Retina (tissue), 1 donor: ENCODE data around the gene XBP1.
"Not testable (repeated sequence)": the region's sequence is repeated elsewhere in the genome, so short reads cannot be mapped to it uniquely, and the experiment has no call there.

Source experiments
- DNase-seq: peaks from one replicate; pipeline ENCODE4 v3.0.0-alpha.2; 2016

The XBP1 gene

DNA sequence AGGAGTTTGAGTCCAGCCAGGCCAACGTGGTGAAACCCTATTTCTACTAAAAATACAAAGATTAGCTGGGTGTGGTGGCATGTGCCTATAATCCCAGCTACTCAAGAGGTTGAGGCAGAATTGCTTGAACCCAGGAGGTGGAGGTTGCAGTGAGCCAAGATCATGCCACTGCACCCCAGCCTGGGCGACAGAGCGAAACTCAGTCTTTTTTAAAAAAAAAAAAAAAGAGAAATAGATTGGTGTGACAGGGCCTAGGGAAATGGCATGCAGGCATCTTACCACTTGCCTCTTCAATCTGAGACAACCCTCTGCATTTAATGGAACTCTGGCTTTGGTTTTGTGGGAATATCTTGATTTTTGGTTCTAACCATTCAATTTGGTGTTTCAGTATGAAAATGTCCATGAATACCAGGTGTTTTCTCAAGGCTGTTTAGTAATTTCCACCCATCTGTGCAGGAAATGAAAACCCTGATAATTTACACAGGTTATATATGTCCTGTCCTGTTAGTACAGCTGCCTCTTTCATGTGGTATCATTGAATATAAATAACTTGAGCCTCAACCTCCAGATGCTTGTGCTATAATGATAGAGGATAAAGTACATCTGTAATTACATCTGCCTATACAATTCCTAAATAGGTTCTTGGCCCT, 8.4 kb downstream of the XBP1 start:
- DNase-seq: no peak

DNA sequence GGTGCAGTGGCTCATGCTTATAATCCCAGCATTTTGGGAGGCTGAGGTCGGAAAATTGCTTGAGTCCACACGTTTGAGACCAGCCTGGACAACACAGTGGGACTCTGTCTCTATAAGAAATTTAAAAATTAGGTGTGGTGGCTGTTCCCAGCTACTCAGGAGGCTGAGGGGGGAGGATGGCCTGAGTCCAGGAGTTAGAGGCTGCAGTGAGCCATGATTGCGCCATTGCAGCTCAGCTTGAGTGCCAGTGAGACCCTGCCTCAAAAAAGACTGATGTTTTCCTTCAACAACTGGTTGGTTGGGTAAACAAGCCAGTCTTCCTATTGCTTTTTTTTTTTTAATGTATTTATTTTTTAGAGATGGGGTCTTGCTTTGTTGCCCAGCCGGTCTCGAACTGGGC, 9.2 kb downstream of the XBP1 start:
- no peak for DNase-seq

DNA sequence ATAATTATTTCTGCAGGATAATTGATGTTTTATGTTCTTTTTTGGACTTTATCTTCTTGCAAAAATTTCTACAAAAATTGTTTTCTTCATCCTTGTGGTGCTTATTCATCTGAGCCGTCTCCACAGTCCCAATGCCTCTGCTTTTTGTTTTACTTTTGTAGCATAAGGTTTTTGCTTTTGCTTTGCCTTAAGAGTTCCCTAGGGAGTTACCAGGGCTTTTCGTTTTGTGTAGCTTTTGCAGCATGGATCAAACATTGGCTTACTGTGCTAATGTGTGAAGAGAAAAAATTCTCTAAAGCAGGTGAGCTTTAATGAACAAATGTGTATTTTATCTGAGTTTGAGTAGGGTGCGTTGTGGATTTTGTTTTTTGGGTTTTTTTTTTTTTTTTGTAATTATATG, 11.8 kb downstream of the XBP1 start:
- DNase-seq: no peak

DNA sequence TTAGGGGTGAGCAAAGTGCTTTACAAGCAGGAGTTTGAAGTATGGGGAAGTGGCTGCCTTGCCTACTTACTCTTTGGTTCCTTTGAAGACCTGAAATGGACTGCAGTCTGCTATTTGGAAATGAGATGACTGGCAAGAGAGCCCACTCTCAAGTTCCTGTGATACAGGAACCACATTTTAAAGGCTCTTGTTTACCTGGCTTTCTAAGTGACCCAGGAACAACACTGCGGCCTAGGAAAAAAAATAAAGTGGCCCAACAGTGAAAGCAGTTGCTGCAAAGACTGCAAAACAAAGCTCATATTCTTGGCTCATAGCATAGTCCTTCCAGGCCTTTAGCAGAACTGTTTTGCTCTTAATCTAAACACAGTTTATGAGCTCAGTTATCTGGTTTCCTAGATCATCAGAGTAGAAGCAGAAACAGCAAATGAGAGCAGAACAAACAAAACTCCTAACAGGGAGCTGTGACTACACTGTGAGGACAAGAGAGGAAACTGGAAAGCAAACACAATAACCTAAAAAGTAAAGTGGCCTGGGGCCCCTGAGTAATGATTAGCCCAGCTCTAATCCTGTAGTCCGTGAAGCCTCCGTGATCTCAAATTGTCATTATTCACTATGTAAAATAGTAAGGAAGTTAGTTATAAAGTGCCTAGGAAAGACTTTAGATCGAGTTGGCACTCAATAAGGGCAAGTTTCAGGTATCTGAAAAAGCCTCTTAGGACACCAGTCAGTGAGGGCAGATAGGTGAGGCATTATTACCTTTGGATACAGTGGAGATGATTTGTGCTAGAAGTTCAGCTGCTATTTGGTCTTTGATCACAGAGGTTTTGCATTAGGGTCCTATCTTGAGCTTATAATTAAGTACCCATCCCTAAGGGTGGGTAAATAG, 16.3 kb downstream of the XBP1 start:
- DNase-seq: no peak

DNA sequence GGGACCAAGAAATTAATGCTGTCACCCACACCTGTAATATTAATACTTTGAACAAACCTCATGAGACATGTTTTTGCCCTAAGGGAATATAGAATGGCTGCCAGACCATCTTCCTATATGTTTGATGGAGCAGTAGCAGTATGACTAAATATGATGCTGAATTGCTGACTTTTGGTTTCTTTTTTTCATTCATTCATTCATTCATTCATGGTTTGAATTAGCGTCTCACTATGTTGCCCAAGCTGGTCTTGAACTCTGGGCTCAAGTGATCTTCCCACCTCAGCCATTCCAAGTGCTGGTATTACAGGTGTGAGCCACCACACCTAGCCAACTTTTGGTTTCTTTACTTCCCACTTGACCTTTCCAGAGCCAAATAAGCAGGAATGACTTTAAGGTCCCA, 20.1 kb downstream of the XBP1 start:
- no peak for DNase-seq

- no peak for DNase-seq
Measured at GRCh38 chr22:28779833-28780232, 20.5 kb downstream of the XBP1 start.

DNA sequence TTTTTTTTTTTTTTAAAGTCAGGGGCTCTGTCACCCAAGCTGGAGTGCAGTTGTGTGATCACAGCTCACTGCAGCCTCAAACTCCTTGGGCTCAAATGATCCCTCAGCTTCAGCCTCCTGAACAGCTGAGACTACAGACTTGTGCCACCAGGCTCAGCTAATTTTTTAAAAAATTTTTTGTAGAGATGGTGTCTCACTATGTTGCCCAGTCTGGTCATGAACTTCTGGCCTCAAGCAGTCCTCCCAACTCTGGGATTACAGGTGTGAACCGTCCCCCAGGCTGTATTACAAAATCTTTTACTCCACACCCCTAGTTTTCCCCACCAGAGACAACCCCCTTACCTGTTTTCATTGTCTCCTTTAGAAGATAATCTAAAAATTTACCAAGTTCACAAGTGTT, 26.0 kb downstream of the XBP1 start:
- DNase-seq: no peak

DNA sequence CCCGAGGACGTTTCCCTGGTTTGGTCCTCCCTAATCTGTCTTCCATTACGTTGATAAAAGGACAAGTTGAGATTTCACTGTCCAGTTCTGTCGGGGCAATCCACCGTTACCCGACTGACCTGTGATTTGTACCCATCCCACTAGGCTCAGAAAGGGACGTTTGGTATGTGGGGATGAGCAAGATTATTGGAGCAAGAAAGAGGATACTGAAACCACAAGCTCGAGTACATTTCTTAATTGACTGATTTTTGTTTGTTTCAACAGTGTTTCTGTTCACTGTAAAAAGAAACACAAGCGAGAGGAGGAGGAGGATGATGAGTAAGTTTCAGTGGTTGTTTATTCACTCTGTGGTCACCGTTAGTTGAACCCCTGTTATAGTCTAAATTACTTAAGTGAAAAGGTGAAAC, 26.9 kb downstream of the XBP1 start:
- DNase-seq: no peak

GRCh38 chr22:28772633-28773460, 27.5 kb downstream of the XBP1 start, which contains the start of gene CCDC117:
CCDC117 (plus strand) TSS chr22:28772695; CDS start chr22:28772850, 155 bp downstream.
- DNase-seq: peak; percentile 96

DNA sequence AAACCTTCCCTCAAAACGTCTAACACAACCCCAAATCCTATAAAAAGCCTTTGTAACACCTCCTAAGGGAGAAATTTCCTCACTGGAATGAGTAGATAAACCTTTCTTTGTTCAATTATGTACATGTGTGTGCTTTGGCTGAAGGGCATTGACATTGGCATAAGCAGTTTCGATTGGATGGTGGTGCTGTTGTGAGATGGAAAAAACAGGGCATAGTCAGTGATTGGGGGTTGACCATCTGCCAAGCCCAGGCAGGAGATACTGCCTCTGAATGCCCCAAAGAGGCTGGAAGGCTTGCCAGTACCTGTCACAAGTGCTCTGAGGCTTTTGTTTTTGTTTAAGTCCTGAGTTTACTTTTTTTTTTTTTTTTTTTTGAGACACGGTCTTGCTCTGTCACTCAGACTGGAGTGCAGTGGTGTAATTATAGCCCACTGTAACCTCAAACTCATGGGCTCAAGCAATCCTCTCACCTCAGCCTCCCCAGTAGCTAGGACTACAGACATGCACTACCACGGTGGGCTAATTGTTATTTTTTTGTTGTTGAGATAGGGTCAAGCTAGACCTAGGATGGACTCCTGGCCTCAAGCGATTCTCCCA, 29.1 kb downstream of the XBP1 start:
- no peak for DNase-seq

DNA sequence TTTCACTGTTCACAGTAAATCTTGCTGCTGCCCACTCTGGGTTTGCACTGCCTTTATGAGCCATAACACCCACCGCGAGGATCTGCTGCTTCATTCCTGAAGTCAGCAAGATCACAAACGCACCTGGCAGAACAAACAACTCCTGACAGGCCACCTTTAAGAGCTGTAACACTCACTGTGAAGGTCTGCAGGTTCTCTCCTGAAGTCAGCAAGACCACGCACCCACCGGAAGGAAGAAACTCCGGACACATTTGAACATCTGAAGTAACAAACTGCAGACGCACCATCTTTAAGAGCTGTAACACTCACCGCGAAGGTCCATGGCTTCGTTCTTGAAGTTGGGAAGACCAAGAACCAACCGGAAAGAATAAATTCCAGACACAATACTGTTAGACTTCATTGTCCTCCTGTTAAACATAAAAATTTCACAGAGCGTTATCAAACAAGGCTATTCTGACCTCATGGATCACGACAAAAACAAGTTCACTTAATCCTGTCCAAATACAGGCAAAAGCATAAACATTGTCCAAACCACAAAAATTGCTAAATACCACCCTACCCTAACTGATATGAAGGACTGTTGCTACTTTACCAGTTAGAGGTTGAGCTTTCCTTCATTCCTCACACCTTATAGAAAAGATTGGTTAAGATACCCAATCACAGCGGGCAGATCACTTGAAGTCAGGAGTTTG, 30.8 kb downstream of the XBP1 start:
- DNase-seq: no peak

DNA sequence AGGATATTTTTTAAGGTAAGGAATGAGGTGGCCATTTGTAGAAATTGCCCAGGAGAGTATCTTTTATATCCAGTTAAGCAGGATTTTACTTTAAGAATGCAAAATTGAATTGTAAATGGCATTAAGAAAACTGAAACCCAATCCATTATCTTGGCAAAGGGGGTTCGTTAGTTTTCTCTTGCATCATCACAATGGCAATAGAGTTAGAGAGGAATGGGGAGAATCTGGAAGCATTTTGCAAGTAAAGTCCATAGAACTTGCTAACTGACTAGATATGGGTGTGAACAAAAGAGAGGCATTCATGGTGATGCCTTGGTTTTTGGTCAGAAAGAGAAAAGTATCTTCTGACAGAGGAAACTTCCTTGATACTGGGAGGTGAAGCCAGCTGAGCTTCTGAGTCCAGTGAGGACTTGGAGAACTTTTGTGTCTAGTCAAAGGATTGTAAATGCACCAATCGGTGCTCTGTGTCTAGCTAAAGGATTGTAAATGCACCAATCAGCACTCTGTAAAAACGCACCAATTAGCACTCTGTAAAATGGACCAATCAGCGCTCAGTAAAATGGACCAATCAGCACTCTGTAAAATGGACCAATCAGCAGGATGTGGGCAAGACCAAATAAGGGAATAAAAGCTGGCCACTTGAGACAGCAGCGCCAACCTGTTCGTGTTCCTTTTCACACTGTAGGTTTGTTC, 31.5 kb downstream of the XBP1 start:
- DNase-seq: no peak

GRCh38 chr22:28766628-28767027, 33.7 kb downstream of the XBP1 start:
- no peak for DNase-seq

GRCh38 chr22:28762000-28762399, 38.4 kb downstream of the XBP1 start:
- DNase-seq: not testable (repeated sequence)

DNA sequence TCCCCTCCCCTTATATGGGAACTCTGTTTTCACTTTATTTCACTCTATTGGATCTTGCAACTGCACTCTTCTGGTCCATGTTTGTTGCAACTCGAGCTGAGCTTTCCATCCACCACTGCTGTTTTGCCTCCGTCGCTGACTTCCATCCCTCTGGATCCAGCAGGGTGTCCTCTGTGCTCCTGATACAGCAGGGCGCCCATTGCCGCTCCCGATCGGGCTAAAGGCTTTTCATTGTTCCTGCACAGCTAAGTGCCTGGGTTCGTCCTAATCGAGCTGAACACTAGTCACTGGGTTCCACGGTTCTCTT, 39.0 kb downstream of the XBP1 start:
- no peak for DNase-seq

GRCh38 chr22:28759861-28760560, 40.4 kb downstream of the XBP1 start:
- DNase-seq: no peak

- DNase-seq: not testable (repeated sequence)
Measured at GRCh38 chr22:28754512-28754911, 45.9 kb downstream of the XBP1 start.

GRCh38 chr22:28750471-28750881, 49.9 kb downstream of the XBP1 start:
- no peak for DNase-seq
